ENCODE data around the gene EME1. TPM values are rescaled to one million over a fixed set of nuclear protein-coding genes. Genes with fewer than 3 reads are reported as not detected.

EME1 gene
- polyA plus RNA-seq, 2 of the 4 experiments (the other 2 are of a cell fraction) = 24.3 to 29.9 TPM

DNA sequence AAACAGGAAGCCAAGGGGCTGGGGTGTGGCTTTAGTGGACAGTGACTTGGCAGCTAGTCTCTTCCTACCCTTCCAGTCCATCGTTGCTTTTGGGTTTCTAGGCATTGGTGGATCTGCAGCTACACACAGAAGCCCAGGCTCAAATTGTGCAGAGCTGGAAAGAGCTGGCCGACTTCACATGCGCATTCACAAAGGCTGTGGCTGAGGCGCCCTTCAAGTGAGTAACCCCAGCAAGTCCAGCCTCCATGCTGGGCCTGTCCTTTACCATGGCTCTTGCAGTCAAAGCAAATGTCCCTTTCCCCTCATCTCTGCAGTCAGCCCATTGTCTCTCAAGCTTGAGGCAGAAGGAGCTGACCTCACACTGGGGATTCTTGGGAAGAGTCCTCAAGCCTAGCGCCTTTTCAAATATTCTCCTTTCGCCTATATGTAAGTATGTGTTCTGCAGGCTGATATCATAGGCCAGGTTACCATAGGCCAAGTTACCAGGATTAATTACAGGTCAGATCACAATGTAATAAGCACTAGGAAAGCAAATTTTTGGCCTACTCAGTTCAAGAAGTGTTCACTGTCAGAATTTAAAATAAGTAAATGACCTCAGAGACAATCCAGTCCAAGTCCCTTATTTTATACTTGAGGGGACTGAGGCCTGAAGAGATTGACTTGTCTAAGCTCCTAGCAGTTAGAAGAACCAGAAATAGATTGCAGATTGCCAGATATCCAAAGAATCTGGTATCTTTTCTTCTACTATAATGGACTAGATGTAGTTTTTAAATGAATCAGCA is 6.5 kb downstream of the EME1 start:
- FAIRE-seq (no peak), DNase-seq (ENCODE audit: low read depth in 1 of 2, low spot score in 1 of 2) (no peak), ATAC-seq (peak; percentile 12 to 14; a peak in 5 of 6 replicates)
- H3K27ac ChIP-seq = no peak overlapping the region
- H3K4me2 ChIP-seq = no peak overlapping the region
- TF ChIP-seq, protein P1, sequence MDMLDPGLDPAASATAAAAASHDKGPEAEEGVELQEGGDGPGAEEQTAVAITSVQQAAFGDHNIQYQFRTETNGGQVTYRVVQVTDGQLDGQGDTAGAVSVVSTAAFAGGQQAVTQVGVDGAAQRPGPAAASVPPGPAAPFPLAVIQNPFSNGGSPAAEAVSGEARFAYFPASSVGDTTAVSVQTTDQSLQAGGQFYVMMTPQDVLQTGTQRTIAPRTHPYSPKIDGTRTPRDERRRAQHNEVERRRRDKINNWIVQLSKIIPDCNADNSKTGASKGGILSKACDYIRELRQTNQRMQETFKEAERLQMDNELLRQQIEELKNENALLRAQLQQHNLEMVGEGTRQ (IDR thresholded peaks at IDR 0.05) = no peak
- WGBS (ENCODE audit: missing lambda C conversion rate) = 84% methylated on average over 6 of the region's 6 CpGs
- ChIA-PET CTCF (interaction anchor here (0.6 to 33.9 kb wide), 4 partner anchors 13 to 344 kb away, joined by 3 to 445 read pairs (median 56); partner anchors contain the start of gene LRRC59), POLR2A (interaction anchor here (0.9 to 1.5 kb wide), 3 partner anchors 10 to 100 kb away, joined by 3 read pairs; no protein-coding TSS in a partner anchor)
- H3K4me1 ChIP-seq = no peaks in the 10 kb centered on the region
- H3K4me3 ChIP-seq = no peak overlapping the region
- no peaks in the 10 kb centered on the region for H3K9me3 ChIP-seq

DNA sequence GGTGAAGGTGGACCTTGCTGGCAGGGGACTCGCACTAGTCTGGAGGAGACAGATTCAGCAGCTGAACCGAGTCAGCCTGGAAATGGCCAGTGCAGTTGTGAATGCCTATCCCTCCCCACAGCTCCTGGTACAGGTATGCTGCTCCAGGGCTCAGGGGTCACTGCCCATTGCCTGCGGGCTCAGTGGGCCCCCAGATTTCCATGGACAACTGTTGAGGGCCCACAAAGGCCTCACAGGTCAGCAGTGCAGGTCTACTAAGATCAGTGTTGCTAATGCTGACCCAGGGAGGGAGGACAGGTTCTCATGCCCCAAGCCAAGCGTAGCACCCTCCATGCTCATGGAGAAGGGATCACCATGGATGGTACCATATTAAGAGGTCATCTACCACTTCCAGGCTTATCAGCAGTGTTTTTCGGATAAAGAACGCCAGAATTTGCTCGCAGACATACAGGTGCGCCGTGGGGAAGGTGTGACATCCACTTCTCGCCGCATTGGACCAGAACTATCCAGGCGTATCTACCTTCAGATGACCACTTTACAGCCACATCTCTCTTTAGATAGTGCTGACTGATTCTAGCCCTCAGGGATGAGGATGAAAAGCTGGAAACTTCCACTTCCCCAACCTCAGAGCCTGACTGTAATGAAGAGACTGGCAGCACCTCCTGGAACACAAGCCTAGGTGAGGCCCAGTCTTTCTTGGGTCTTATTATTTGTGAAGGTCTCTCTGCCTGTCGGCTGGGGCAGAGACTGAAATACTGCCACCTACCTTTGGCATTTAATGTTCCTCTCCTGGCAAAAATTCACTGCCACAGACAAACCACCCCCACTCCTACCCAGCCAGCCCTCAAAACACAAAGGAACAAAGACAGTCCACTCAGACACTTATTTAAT is 7.6 kb downstream of the EME1 start:
- 91% methylated on average over 12 of the region's 13 CpGs for WGBS (ENCODE audit: missing lambda C conversion rate)
- DNase-seq (ENCODE audit: low read depth in 1 of 2, low spot score in 1 of 2) (no peak), ATAC-seq (peak; percentile 27 to 36; a peak in 5 of 6 replicates), FAIRE-seq (no peak)
- Histone ChIP-seq H3K4me3 (no peak overlapping the region), H3K4me1 (no peaks in the 10 kb centered on the region), H3K9me3 (no peaks in the 10 kb centered on the region), H3K27ac (no peak overlapping the region), H3K4me2 (no peak overlapping the region)
- ChIA-PET CTCF (interaction anchor here (0.6 to 33.9 kb wide), 6 partner anchors 11 to 343 kb away, joined by 3 to 445 read pairs (median 5); partner anchors contain the start of gene LRRC59), POLR2A (interaction anchor here (0.9 to 1.5 kb wide), 5 partner anchors 9 to 99 kb away, joined by 3 to 4 read pairs (median 3); partner anchors contain the start of gene XYLT2)
- TF ChIP-seq, protein P2, sequence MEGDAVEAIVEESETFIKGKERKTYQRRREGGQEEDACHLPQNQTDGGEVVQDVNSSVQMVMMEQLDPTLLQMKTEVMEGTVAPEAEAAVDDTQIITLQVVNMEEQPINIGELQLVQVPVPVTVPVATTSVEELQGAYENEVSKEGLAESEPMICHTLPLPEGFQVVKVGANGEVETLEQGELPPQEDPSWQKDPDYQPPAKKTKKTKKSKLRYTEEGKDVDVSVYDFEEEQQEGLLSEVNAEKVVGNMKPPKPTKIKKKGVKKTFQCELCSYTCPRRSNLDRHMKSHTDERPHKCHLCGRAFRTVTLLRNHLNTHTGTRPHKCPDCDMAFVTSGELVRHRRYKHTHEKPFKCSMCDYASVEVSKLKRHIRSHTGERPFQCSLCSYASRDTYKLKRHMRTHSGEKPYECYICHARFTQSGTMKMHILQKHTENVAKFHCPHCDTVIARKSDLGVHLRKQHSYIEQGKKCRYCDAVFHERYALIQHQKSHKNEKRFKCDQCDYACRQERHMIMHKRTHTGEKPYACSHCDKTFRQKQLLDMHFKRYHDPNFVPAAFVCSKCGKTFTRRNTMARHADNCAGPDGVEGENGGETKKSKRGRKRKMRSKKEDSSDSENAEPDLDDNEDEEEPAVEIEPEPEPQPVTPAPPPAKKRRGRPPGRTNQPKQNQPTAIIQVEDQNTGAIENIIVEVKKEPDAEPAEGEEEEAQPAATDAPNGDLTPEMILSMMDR (IDR thresholded peaks at IDR 0.05) = peak; percentile 21; the same call in 2 of the 3 replicates
- TF ChIP-seq TFCP2L1 (CRISPR knock-in tag; IDR thresholded peaks at IDR 0.05) (peak; percentile 3), SREBF2 (IDR thresholded peaks at IDR 0.05) (no peak), KDM5A (IDR thresholded peaks at IDR 0.05) (no peak), ZNF302 (CRISPR knock-in tag; IDR thresholded peaks at IDR 0.05) (no peak), FOSB (CRISPR knock-in tag; IDR thresholded peaks at IDR 0.05) (peak; percentile 47; the same call in 1 of the 2 replicates), MAZ (IDR thresholded peaks at IDR 0.05; ENCODE audit: borderline replicate concordance, low read depth, low read length) (no peak), NPAS2 (CRISPR knock-in tag; IDR thresholded peaks at IDR 0.05; ENCODE audit: borderline replicate concordance) (no peak), RNF2 (IDR thresholded peaks at IDR 0.05; ENCODE audit: borderline replicate concordance, low read depth) (no peak), HOXA7 (CRISPR knock-in tag; IDR thresholded peaks at IDR 0.05) (peak; percentile 71; the same call in 1 of the 2 replicates), TP53 (CRISPR knock-in tag; IDR thresholded peaks at IDR 0.05) (0 out of 2 replicates have a peak, but pooled peaks have one; percentile 13), POLR2AphosphoS2 (conservative IDR thresholded peaks at IDR 0.05; ENCODE audit: low read length) (peak; percentile 93)
- TF ChIP-seq, protein P3, sequence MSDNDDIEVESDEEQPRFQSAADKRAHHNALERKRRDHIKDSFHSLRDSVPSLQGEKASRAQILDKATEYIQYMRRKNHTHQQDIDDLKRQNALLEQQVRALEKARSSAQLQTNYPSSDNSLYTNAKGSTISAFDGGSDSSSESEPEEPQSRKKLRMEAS (IDR thresholded peaks at IDR 0.05) = no peak
- TF ChIP-seq, protein P4, sequence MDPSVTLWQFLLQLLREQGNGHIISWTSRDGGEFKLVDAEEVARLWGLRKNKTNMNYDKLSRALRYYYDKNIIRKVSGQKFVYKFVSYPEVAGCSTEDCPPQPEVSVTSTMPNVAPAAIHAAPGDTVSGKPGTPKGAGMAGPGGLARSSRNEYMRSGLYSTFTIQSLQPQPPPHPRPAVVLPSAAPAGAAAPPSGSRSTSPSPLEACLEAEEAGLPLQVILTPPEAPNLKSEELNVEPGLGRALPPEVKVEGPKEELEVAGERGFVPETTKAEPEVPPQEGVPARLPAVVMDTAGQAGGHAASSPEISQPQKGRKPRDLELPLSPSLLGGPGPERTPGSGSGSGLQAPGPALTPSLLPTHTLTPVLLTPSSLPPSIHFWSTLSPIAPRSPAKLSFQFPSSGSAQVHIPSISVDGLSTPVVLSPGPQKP (IDR thresholded peaks at IDR 0.05; ENCODE audit: low read depth, low read length) = no peak
- TF ChIP-seq, protein P5, sequence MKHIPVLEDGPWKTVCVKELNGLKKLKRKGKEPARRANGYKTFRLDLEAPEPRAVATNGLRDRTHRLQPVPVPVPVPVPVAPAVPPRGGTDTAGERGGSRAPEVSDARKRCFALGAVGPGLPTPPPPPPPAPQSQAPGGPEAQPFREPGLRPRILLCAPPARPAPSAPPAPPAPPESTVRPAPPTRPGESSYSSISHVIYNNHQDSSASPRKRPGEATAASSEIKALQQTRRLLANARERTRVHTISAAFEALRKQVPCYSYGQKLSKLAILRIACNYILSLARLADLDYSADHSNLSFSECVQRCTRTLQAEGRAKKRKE (CRISPR knock-in tag; IDR thresholded peaks at IDR 0.05; ENCODE audit: low read depth) = no peak

Measured in A549 (cell line).